GM21576 (cell line): ENCODE data around the gene ARRDC5.
"Not testable (repeated sequence)": the region's sequence is repeated elsewhere in the genome, so short reads cannot be mapped to it uniquely, and the experiment has no call there.

ENCODE experiments used
- ATAC-seq: cut with Tn5 transposase; IDR thresholded peaks from one replicate; pipeline ENCODE4 v1.9.1; 2021; ENCODE audit warnings: mild to moderate bottlenecking, moderate library complexity; ENCODE audit not compliant: unreplicated experiment

ARRDC5 gene

DNA sequence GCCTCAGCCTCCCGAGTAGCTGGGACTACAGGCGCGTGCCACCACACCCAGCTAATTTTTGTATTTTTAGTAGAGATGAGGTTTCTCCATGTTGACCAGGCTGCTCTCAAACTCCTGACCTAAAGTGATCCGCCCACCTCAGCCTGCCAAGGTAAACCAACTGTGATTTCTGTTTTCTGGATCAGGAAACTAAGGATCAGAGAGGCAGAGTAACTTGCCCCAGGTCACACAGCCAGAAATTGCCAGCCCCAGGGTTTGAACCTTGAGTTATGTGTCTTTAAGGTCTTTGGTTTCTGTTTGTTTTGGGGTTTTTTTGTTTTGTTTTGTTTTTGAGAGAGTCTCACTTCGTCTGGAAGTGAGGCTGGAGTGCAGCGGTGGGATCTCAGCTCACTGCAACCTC is 31.0 kb downstream of the ARRDC5 start:
- no peak for ATAC-seq

DNA sequence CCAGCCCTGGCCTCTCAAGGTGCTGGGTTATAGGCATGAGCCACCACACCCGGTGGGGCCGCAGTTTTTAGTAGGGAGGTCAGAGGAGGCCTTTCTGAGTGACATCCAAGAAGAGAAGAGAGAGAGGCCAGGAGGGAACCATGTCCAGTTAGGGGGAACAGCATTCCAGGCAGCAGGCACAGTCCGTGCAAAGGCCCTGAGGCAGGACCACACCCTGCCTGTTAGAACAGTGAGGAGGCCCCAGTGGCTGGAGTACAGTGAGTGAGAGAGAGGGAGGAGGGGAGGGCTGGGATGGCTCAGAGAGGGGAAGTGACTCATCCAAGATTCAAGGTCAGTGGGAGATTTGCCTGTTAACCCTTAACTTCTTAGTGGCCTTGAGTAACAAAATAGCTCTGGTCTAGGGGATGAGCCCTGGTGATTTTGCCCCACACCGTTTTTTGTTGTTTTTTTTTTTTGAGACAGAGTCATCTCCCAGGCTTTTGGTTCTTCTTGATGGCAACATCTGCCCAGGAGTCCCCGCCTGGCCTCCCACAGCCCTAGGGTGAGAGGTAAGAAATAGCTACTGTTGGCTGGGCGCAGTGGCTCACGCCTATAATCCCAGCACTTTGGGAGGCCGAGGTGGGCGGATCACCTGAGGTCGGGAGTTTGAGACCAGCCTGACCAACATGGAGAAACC is 32.5 kb downstream of the ARRDC5 start:
- no peak for ATAC-seq

DNA sequence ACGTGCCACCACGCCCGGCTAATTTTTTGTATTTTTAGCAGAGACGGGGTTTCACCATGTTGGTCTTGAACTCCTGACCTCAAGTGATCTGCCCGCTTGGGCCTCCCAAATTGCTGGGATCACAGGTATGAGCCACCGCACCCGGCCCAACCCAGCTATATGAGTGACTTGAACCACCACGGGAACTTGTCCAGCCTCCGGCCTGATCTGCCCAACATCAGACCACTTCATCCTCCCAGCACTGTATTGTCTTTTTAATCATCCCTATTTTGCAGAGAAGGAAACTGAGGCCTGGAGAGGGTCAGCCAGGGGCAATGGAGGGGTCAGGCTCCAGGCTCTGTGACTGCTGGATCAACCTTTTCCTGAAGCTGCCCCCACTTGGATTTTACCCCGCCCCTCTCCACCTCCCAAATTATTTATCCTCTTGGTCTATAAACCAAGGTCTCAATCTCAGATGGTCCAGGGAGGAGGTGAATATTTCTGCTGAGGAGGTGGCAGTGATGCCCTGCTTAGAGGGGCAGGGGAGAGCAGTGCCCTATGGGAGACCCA is 34.3 kb downstream of the ARRDC5 start:
- no peak for ATAC-seq

DNA sequence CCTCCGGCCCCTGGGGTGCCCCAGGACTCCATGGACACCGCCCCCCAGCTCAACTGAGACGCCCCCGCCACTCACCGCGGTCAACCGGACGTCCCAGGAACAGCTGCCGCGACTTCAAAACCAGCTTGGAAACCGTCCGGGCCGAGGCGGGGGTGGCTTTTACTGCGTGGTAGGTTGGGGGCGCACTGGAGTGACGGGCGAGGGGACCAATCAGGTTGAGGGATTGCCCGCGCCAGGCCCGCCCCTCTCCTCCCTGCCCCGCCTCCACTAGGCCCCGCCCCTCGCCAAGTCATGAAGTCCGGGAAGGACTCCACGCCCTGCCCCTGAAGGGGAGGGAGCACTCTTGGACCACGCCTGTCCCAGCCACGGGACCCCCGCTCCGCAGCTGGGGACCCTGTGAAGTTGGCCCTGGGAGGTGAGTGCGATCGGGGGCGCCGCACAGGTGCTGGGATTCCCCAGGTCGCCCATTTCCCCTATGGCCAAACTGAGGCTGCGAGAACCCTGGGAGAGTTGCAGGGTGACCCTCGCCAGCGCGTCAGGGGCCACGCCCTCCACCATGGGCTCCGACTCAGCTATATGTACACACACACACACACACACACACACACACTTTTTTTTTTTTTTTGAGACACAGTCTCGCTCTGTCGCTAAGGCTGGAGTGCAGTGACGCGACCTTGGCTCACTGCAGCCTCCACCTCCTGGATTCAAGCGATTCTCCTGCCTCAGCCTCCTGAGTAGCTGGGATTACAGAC is 35.0 kb downstream of the ARRDC5 start, which contains the start of gene PLIN3:
Gene PLIN3 (minus strand): TSS at position 134 of the 752 bp plus-strand sequence. CDS start 6,273 bp downstream, outside the sequence.
- no peak for ATAC-seq

DNA sequence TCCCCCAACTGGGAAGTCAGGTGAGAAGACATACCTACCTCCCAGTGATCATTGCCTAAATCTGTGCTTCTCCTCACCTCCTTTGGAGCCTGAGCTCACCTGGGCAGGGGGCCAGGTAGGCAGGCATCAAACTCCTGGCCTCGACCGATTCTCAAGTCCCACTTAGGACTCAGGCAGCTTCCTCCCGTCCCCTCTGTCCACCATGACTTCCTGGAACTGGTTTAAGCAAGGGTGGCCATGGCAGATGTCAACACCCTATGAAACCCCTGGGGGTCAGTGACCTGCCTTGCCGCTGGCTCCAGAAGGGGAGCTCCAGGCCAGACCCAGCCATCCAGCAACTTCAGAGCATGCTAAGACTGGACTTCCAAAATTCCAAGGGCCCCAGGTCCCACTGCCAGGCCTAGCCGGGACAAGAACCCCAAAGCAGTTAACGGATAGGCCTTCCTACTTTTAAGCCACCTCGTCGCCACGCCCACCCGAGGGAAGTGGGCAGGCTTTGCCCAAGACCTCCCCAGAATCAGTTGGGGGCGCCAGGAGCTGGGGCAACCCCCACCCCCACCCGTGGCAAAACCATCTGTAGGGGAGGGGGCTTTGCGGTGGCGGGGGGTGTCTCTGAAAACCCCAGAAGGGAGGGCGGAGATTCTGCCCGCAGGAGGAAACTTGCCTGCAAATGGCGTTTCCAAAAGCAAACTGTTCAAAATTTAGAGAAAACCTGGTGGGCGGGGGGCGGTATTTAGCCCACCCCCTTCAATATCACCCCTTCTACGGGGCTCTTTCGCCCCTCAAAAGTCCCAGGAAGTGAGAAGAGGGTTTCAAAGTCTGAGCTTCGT is 35.9 kb downstream of the ARRDC5 start:
- ATAC-seq: no peak

DNA sequence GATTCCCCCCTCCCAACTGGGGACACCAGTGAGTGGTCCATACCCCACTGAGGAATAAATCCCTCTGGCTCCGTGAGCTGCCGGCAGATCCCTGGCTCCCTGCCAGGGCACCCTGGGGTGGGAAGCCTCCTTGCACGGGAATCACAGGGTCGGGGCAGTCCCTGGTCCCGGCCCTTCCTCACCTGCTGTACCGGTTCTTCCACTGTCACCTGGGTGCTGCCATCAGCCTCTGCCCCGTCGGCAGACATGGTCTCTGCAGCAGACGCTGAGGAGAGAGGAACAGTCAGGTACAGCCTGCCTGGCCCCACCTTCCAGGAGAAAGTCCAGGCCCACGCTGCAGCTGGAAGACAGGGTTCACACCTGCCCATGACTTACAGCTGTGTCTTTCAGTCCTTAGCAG is 41.5 kb downstream of the ARRDC5 start:
- ATAC-seq: no peak

DNA sequence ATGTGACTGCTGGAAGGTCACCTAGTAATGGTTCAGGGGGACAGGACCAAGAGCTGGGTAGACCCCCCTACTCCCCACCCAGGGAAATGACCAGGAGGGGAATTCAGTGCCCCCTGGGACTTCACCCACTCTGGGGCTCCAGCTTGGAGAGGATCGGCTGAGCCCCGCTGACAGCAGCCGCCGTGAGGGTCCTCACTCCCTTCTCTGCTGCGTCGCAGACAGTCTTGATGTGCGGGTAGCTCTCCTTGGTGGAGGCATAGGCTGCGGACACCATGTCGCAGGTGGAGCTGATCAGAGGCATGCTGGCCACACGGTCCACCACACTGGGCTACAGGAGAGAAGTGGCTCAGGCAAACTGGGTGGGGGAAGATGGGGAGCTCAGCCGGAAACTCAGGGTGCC is 43.0 kb downstream of the ARRDC5 start:
- no peak for ATAC-seq

DNA sequence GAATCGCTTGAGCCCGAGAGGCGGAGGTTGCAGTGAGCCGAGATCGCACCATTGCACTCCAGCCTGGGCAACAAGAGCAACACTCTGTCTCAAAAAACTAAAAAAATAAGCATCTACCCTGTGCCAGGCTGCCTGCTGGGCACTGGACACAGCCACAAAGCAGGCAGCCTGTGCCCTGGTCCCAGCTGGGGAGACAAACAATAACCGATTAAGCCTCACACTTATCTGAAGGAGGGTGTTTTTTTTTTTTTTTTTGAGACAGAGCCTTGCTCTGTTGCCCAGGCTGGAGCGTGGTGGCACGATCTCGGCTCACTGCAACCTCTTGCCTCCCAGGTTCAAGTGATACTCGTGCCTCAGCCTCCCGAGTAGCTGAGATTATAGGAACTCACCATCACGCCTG is 46.2 kb downstream of the ARRDC5 start:
- ATAC-seq: not testable (repeated sequence)

DNA sequence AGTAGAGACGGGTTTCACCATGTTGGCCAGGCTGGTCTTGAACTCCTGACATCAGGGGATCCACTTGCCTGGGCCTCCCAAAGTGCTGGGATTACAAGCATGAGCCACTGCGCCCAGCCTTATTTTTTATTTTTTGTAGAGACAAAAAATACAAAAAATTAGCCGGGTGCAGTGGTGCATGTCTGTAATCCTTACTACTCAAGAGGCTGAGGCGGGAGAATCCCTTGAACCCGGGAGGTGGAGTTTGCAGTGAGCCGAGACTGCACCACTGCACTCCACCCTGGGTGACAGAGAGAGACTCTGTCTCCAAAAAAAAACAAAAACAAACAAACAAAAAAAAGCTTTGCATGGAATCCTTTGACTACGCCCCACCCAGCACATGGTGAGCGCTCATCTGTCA is 49.2 kb downstream of the ARRDC5 start:
- not testable (repeated sequence) for ATAC-seq

DNA sequence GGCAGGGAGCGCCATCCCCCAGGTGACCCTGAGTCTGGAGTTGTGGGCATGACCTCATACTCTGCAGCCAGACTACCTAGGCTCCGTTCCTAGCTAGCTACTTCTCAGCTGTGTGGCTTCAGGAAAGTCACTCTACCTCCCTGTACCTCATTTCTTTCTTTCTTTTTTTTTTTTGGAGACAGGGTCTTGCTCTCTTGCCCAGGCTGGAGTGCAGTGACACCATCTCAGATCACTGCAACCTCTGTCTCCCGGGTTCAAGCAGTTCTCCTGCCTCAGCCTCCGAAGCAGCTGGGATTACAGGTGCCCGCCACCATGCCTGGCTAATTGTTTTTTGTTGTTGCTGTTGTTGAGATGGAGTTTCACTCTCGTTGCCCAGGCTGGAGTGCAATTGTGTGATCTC is 50.2 kb downstream of the ARRDC5 start:
- ATAC-seq: no peak

DNA sequence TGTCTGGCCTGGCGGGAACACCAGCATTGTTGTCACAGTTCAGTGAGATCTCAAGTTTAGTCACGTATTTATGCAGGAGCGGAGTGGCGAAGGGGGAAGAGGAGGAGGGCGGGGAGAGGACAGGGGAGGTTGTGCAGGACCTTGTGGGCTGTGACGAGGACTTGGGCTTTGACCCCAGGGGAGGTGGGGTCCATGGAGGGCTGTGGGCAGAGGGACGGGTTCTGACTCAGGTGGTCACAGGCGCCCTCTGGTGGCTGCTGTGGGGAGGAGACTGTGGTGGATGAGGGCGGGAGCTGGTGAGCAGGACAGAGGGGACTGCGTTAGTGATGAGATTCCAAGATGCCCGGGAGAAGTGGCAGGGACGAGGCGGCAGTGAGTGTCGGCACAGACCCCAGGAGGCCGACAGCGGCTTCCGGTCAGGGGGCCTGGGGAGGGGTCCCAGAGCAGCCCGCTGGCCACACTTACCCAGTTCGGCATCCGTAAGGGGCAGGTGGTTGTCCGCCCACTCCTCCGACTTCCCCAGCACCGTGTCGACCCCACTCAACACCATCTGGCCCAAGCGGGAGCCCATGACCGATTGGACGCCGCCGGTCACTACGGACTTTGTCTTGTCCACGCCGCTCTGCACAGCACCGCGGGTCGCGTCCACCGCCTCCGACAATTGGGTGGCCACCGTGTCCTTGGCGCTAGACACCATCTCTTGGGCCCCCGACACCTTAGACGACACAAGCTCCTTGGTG is 51.0 kb downstream of the ARRDC5 start:
- no peak for ATAC-seq

DNA sequence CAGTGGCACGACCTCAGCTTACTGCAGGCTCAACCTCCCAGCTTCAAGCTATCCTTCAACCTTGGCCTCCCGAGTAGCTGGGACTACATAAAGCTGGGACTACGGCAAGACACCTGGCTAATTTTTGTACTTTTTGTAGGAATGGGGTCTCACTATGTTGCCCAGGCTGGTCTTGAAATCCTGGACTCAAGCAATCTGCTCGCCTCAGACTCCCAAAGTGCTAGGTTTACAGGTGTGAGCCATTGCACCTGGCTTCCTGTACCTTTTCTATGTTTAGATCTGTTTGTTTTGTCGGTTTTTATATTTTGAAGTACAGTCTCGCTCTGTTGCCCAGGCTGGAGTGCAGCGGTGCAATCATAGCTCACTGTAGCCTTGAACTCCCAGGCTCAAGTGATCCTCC is 53.7 kb downstream of the ARRDC5 start:
- ATAC-seq: no peak

DNA sequence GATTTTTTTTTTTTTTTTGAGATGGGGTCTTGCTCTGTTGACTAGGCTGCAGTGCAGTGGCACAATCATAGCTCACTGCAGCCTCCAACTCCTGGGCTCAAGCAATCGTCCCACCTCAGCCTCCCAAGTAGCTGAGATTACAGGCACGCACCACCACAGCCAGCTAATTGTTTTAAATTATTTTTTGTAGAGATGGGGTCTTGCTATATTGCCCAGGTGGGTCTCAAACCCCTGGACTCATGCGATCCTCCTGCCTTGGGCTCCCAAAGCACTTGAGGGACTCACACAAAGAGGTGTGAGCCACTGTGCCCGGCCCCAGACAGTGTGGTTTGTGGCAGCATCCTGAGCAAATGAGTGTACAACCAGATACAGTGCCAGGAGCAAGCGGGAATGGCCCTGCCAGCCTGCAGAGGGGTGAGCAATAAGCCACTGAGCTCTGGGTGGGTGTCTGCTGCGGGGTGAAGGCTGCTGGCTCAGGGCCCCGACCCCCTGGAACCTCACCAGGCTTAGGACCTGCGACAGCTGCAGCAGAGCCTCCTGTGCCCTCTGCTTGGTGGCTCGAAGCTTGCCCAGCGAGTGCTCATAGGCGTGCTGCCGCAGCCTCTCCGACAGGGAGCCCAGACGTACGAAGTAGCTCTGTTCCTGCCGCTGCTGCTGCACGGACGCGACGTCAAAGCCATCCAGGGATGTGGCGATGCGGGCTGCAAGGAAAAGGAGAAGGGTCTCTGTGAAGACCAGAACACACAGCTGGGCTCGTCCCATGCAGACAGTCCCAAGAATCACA is 55.3 kb downstream of the ARRDC5 start:
- ATAC-seq: no peak

DNA sequence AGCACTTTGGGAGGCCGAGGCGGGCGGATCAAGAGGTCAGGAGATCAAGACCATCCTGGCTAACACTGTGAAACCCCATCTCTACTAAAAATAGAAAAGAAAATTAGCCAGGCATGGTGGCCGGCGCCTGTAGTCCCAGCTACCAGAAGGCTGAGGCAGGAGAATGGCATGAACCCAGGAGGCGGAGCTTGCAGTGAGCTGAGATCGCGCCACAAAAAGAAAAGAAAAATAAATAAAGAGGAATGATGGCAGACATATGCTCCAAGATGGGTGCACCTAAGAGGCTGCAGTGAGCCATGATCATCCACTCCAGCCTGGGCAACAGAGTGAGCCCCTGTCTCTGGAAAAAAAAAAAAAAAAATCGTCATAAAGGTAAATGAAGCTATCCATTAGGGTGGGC is 56.7 kb downstream of the ARRDC5 start:
- ATAC-seq: not testable (repeated sequence)

DNA sequence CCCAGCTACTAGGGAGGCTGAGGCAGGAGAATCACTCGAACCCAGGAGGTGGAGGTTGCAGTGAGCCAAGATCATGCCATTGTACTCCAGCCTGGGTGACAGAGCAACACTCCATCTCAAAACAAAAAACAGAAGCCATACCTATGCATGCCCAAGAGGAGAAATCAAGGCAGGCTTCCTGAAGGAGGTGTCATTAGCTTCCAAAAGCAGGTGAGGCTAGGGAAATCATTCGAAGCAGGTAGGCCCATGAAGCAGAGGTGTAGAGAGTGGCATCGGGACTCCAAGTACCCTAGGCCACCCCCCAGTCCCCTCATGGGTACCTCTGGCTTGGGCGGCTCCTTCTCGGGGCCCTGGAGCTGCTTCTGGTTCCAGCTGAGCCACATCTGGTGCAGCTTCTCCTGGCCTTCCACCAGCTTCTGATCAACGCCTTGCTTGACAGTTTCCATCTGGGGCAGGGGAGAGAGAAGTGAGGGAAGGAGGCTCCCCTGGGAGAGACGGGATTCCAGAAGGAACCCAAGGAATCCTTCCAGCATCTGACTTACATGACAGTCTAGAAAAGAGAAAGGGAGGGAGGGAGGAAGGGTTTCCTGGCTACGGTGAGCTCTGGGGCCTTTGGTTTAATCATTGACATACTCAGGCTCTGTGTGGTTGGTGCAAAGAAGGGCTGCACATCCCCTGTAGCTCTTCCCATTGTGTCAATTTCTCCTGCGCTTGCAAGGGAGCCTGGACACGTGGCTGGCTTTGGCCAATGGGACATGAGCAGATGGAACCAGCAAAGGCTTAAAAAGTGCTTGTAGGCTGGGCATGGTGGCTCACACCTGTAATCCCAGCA is 58.1 kb downstream of the ARRDC5 start:
- no peak for ATAC-seq

DNA sequence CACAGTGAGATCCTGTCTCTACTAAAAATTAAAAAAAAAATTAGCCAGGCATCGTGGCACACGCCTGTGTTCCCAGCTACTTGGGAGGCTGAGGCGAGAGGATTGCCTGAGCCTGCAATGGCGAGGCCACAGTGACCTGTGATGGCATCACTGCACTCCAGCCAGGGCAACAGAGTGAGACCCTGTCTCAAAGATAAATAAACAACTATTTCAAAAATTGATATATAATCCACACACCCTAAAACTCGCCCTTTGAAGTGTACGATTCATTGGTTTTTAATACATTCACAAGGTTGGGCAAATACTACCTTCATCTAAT is 59.1 kb downstream of the ARRDC5 start:
- no peak for ATAC-seq
